ENCODE data around the gene CFAP221.

GRCh38 chr2:119638246-119638645 lies 94.0 kb downstream of the CFAP221 start:
- TF ChIP-seq CTCF (conservative IDR thresholded peaks at IDR 0.05; ENCODE audit: low read length) (no peak), EZH2phosphoT487 (IDR thresholded peaks at IDR 0.05; ENCODE audit: borderline replicate concordance, low read depth, low read length) (no peak)
